Neural cell (in vitro differentiated cells): ENCODE measurements around the gene PLXDC1. TPM values are rescaled to one million over a fixed set of nuclear protein-coding genes. Genes with fewer than 3 reads are reported as not detected.
"Not testable (repeated sequence)": the region's sequence is repeated elsewhere in the genome, so short reads cannot be mapped to it uniquely, and the experiment has no call there.

Source experiments
- H2AFZ ChIP-seq: fragments of 200-600, 300-800 bp; sonication (generic), shearing (Covaris generic); 2 replicates; pipeline ENCODE4 v1.6.0; 2014; ENCODE audit warnings: low read depth, mild to moderate bottlenecking, antibody characterized with exemption, low read length, moderate library complexity
- H3F3A ChIP-seq: fragments of 200-600 bp; shearing (Covaris generic); 2 replicates; pipeline ENCODE4 v1.6.1; 2016; ENCODE audit warnings: mild to moderate bottlenecking, moderate library complexity, mixed read lengths, antibody characterized with exemption, low read length; ENCODE audit not compliant: insufficient read depth, poor library complexity, severe bottlenecking
- H3K27ac ChIP-seq: fragments of 200-600, 300-800 bp; sonication (generic), shearing (Covaris generic); 2 replicates; pipeline ENCODE4 v1.5.1; 2014; ENCODE audit warnings: mild to moderate bottlenecking, low read length, moderate library complexity
- H3K27me3 ChIP-seq: fragments of 300-800, 200-600 bp; sonication (generic), shearing (Covaris generic); 2 replicates; pipeline ENCODE4 v1.6.0; 2014; ENCODE audit warnings: mild to moderate bottlenecking, low read depth, low read length, moderate library complexity; ENCODE audit not compliant: insufficient read depth
- H3K36me3 ChIP-seq: fragments of 300-800, 200-600 bp; sonication (generic), shearing (Covaris generic); 2 replicates; pipeline ENCODE4 v1.5.1; 2014; ENCODE audit warnings: mild to moderate bottlenecking, antibody characterized with exemption, low read length, moderate library complexity; ENCODE audit not compliant: insufficient read depth
- H3K4me2 ChIP-seq: fragments of 300-800, 200-600 bp; sonication (generic), shearing (Covaris generic); 2 replicates; pipeline ENCODE4 v1.6.0; 2014; ENCODE audit warnings: mild to moderate bottlenecking, low read length
- H3K4me3 ChIP-seq: fragments of 300-800, 200-600 bp; sonication (generic), shearing (Covaris generic); 2 replicates; pipeline ENCODE4 v1.5.1; 2014; ENCODE audit warnings: mild to moderate bottlenecking, low read length, moderate library complexity
- H3K79me2 ChIP-seq: fragments of 200-600 bp; shearing (Covaris generic); replicated peaks from 2 replicates; pipeline ENCODE4 v1.6.0; 2014; ENCODE audit warnings: mild to moderate bottlenecking, low read length, moderate library complexity; ENCODE audit not compliant: insufficient read depth
- H3K9ac ChIP-seq: fragments of 300-800, 200-600 bp; sonication (generic), shearing (Covaris generic); 2 replicates; pipeline ENCODE4 v1.6.1; 2016; ENCODE audit warnings: mild to moderate bottlenecking, low read length, mixed read lengths
- H3K9me2 ChIP-seq: fragments of 200-600 bp; shearing (Covaris generic); 2 replicates; pipeline ENCODE4 v1.6.1; 2016; ENCODE audit warnings: mild to moderate bottlenecking, low read length, mixed read lengths; ENCODE audit not compliant: insufficient read depth
- H3K9me3 ChIP-seq: fragments of 200-600, 300-800 bp; sonication (generic), shearing (Covaris generic); 2 replicates; pipeline ENCODE4 v1.6.1; 2016; ENCODE audit warnings: mild to moderate bottlenecking, mixed run types, low read length, moderate library complexity, mixed read lengths
- H4K20me1 ChIP-seq: fragments of 200-600 bp; shearing (Covaris generic); 2 replicates; pipeline ENCODE4 v1.6.1; 2016; ENCODE audit warnings: mild to moderate bottlenecking, mixed run types; ENCODE audit not compliant: insufficient read depth
- CTCF ChIP-seq: fragments of 450-650 bp; IDR thresholded peaks from 2 replicates; pipeline ENCODE4 v1.5.1; 2014; ENCODE audit warnings: antibody characterized with exemption, mild to moderate bottlenecking, moderate library complexity; ENCODE audit not compliant: poor library complexity, severe bottlenecking
- EP300 ChIP-seq: fragments of 450-650 bp; conservative IDR thresholded peaks from 2 replicates; pipeline ENCODE4 v1.6.1; 2014; ENCODE audit warnings: antibody characterized with exemption, mild to moderate bottlenecking, moderate library complexity; ENCODE audit not compliant: poor library complexity, severe bottlenecking
- EZH2 ChIP-seq: fragments of 200-600, 300-800 bp; shearing (Covaris generic), sonication (generic); IDR thresholded peaks from 2 replicates; pipeline ENCODE4 v1.6.1; 2014; ENCODE audit warnings: antibody characterized with exemption, low read length, borderline replicate concordance, mild to moderate bottlenecking; ENCODE audit not compliant: insufficient read depth, poor library complexity, severe bottlenecking
- MXI1 ChIP-seq: fragments of 450-650 bp; conservative IDR thresholded peaks from 2 replicates; pipeline ENCODE4 v1.6.1; 2014; ENCODE audit warnings: antibody characterized with exemption, mild to moderate bottlenecking; ENCODE audit not compliant: poor library complexity, severe bottlenecking
- POLR2AphosphoS5 ChIP-seq: IDR thresholded peaks from 2 replicates; pipeline ENCODE4 v1.6.1; 2012
- RAD21 ChIP-seq: fragments of 450-650 bp; conservative IDR thresholded peaks from 2 replicates; pipeline ENCODE4 v1.6.1; 2014; ENCODE audit warnings: antibody characterized with exemption, mild to moderate bottlenecking, moderate library complexity
- REST ChIP-seq: IDR thresholded peaks from 2 replicates; pipeline ENCODE4 v1.6.1; 2012; ENCODE audit warnings: borderline replicate concordance
- SMC3 ChIP-seq: fragments of 450-650 bp; conservative IDR thresholded peaks from 2 replicates; pipeline ENCODE4 v1.6.1; 2014; ENCODE audit warnings: antibody characterized with exemption, mild to moderate bottlenecking, moderate library complexity; ENCODE audit not compliant: poor library complexity
- TAF1 ChIP-seq: IDR thresholded peaks from 2 replicates; pipeline ENCODE4 v1.6.1; 2012; ENCODE audit warnings: low read depth
- polyA plus RNA-seq: library from polyadenylated mRNA; depleted of rRNA; stranded (reverse); fragments of >200 nt; gene quantifications from 2 replicates; pipeline ENCODE4 v1.2.3, GENCODE V29; 2014

PLXDC1 gene
- polyA plus RNA-seq, 1 donor from 2014 or later, result 10.0 TPM

GRCh38 chr17:39169518-39169917, 18.1 kb upstream of the PLXDC1 start:
- no peak overlapping the region for H3K27ac ChIP-seq
- H3K27me3 ChIP-seq, result peaks cover 32% of the 10 kb centered on the region
- H3K4me2 ChIP-seq, result no peak overlapping the region
- TF ChIP-seq TAF1 (no peak), REST (no peak), SMC3 (no peak), CTCF (no peak), RAD21 (no peak), POLR2AphosphoS5 (no peak), EP300 (no peak), MXI1 (no peak), EZH2 (no peak)
- no peaks in the 10 kb centered on the region for H4K20me1 ChIP-seq
- H3F3A ChIP-seq, result no peaks in the 10 kb centered on the region
- H3K9me2 ChIP-seq, result no peaks in the 10 kb centered on the region
- no peak overlapping the region for H2AFZ ChIP-seq
- H3K9ac ChIP-seq, result no peak overlapping the region
- H3K9me3 ChIP-seq, result no peaks in the 10 kb centered on the region
- H3K4me3 ChIP-seq, result no peak overlapping the region
- no peaks in the 10 kb centered on the region for H3K79me2 ChIP-seq
- no peaks in the 10 kb centered on the region for H3K36me3 ChIP-seq

- Histone ChIP-seq H3K9me2 (no peaks in the 10 kb centered on the region), H3K36me3 (no peaks in the 10 kb centered on the region), H3K4me2 (no peak overlapping the region), H3F3A (no peaks in the 10 kb centered on the region), H3K9ac (no peak overlapping the region), H3K27ac (no peak overlapping the region), H3K4me3 (no peak overlapping the region), H3K27me3 (peaks cover 36% of the 10 kb centered on the region), H4K20me1 (no peaks in the 10 kb centered on the region), H3K9me3 (no peaks in the 10 kb centered on the region), H3K79me2 (no peaks in the 10 kb centered on the region), H2AFZ (no peak overlapping the region)
- TF ChIP-seq RAD21 (no peak), MXI1 (no peak), EP300 (no peak), CTCF (no peak), TAF1 (no peak), POLR2AphosphoS5 (no peak), EZH2 (no peak), REST (no peak), SMC3 (no peak)
Observed at GRCh38 chr17:39169101-39169500, 17.7 kb upstream of the PLXDC1 start.

- not testable (repeated sequence) for H3K9me3 ChIP-seq, H3K79me2 ChIP-seq, H2AFZ ChIP-seq, H3K4me3 ChIP-seq, H3K9ac ChIP-seq, H3K9me2 ChIP-seq, H3F3A ChIP-seq, H4K20me1 ChIP-seq, H3K4me2 ChIP-seq, H3K27ac ChIP-seq, H3K36me3 ChIP-seq
- H3K27me3 ChIP-seq, result peaks cover 39% of the 10 kb centered on the region
Observed at GRCh38 chr17:39168503-39168902, 17.1 kb upstream of the PLXDC1 start.
